K562 (cell line): Measurements from ENCODE around the gene DDX18. TPM values are rescaled to one million over a fixed set of nuclear protein-coding genes. Genes with fewer than 3 reads are reported as not detected.

Experiments used
- ATAC-seq: fragments of 200-7000 bp; cut with Tn5 transposase; 3 replicates; pipeline ENCODE4 v1.9.1; 2020; ENCODE audit warnings: moderate library complexity
- BruUV-seq: library from RNA; stranded (reverse); fragments of 400-500 nt; replicated peaks from 2 replicates; lab custom pipeline; 2021; lab: Mats Ljungman, UMichigan
- CTCF ChIA-PET: fragments of 300-600 bp; formaldehyde crosslinking; extraction: SDS; loops from one replicate; lab custom pipeline; 2021; ENCODE audit warnings: low intra/inter-chr PET ratio; lab: Yijun Ruan, JAX
- POLR2A ChIA-PET: fragments of 300-600, 350-650 bp; sonication (Branson Sonifier 250); formaldehyde crosslinking; extraction: SDS; loops from one replicate; lab custom pipeline; 2021; ENCODE audit warnings: antibody characterized with exemption, inconsistent platforms; lab: Yijun Ruan, JAX
- DNase-seq, 4 experiments: peaks; one replicate each; pipeline versions ENCODE4 v3.0.0 to v3.0.0-alpha.2; 2011 to 2018; ENCODE audit warnings: low spot score in 3 of 4, mixed read lengths in 3 of 4; ENCODE audit errors: extremely low read depth in 1 of 4
- FAIRE-seq: peaks from 2 replicates; lab custom pipeline; 2011; peaks lifted over from hg19 to GRCh38; lab: Jason Lieb, UNC
- H2AFZ ChIP-seq: 2 replicates; pipeline ENCODE4 v1.6.0; 2011; ENCODE audit warnings: low read depth, low read length, control low read depth, inconsistent platforms
- H3K27ac ChIP-seq: fragments of 200-600 bp; 3 replicates; pipeline ENCODE4 v1.8.0; 2011; ENCODE audit warnings: low read depth, mild to moderate bottlenecking, control low read depth, inconsistent platforms, low read length, moderate library complexity, mixed read lengths; ENCODE audit errors: extremely low read depth
- H3K27me3 ChIP-seq, 2 experiments: fragments of 300-600 bp in 1 of 2; 2 replicates in 1 of 2; 3 replicates in 1 of 2; pipeline versions ENCODE4 v1.6.0 to v1.8.0; 2011; ENCODE audit warnings: inconsistent platforms in 2 of 2, low read length in 2 of 2, mild to moderate bottlenecking in 1 of 2, mixed read lengths in 1 of 2, moderate library complexity in 1 of 2; ENCODE audit not compliant: control insufficient read depth in 2 of 2, insufficient read depth in 2 of 2
- H3K36me3 ChIP-seq: fragments of 300-600 bp; 3 replicates; pipeline ENCODE4 v1.8.0; 2011; ENCODE audit warnings: mild to moderate bottlenecking, low read length, inconsistent platforms; ENCODE audit not compliant: control insufficient read depth, insufficient read depth
- H3K4me1 ChIP-seq, 2 experiments: fragments of 200-600 bp in 1 of 2; replicated peaks in 1 of 2; 2 replicates in 1 of 2; 3 replicates in 1 of 2; pipeline versions ENCODE4 v1.5.1 to v1.8.0; 2011; ENCODE audit warnings: inconsistent platforms in 2 of 2, low read length in 2 of 2, mild to moderate bottlenecking in 1 of 2, mixed read lengths in 1 of 2, moderate library complexity in 1 of 2; ENCODE audit not compliant: control insufficient read depth in 2 of 2, insufficient read depth in 2 of 2
- H3K4me2 ChIP-seq: 2 replicates; pipeline ENCODE4 v1.6.1; 2011; ENCODE audit warnings: low read length, control low read depth, inconsistent platforms, mixed read lengths; ENCODE audit not compliant: insufficient read depth
- H3K4me3 ChIP-seq: fragments of 200-600 bp; sonication (generic), shearing (Covaris generic); 2 replicates; pipeline ENCODE4 v1.5.1; 2016; ENCODE audit warnings: control low read depth, inconsistent platforms
- H3K79me2 ChIP-seq: fragments of 200-600 bp; 3 replicates; pipeline ENCODE4 v1.8.0; 2011; ENCODE audit warnings: low read length, inconsistent platforms; ENCODE audit not compliant: control insufficient read depth, insufficient read depth
- H3K9ac ChIP-seq, 2 experiments: 2 replicates each; pipeline versions ENCODE4 v1.6.0 to v1.6.1; 2011; ENCODE audit warnings: low read depth in 2 of 2, low read length in 2 of 2, control low read depth in 1 of 2, inconsistent platforms in 1 of 2, mild to moderate bottlenecking in 1 of 2, mixed read lengths in 1 of 2; ENCODE audit not compliant: insufficient read depth in 1 of 2
- H3K9me1 ChIP-seq: one replicate; pipeline ENCODE4 v1.6.0; 2011; ENCODE audit warnings: inconsistent platforms, mild to moderate bottlenecking, low read length, moderate library complexity; ENCODE audit not compliant: control insufficient read depth, insufficient read depth
- H3K9me3 ChIP-seq: replicated peaks from 2 replicates; pipeline ENCODE4 v1.5.1; 2011; ENCODE audit warnings: low read depth, low read length, inconsistent platforms; ENCODE audit not compliant: control insufficient read depth, insufficient read depth
- H4K20me1 ChIP-seq: replicated peaks from 2 replicates; pipeline ENCODE4 v1.6.1; 2011; ENCODE audit warnings: low read length, inconsistent platforms, mixed read lengths; ENCODE audit not compliant: control insufficient read depth, insufficient read depth
- CHD4 ChIP-seq: fragments of 200-600 bp; sonication (generic); IDR thresholded peaks from 3 replicates; pipeline ENCODE4 v1.6.1; 2012; ENCODE audit warnings: low read depth, mild to moderate bottlenecking, mixed read lengths, low read length, inconsistent platforms; ENCODE audit not compliant: insufficient read depth, insufficient replicate concordance, poor library complexity, severe bottlenecking
- FUS ChIP-seq: fragments of 200-400 bp; formaldehyde crosslinking; optimal IDR thresholded peaks from 2 replicates; pipeline ENCODE3; 2017; ENCODE audit warnings: low read depth, low read length
- HES1 ChIP-seq: fragments of 450-650 bp; IDR thresholded peaks from 2 replicates; pipeline ENCODE4 v1.6.1; 2016; ENCODE audit warnings: low read depth, mild to moderate bottlenecking, moderate library complexity
- HNRNPUL1 ChIP-seq: fragments of 200-400 bp; formaldehyde crosslinking; IDR thresholded peaks from 2 replicates; pipeline ENCODE4 v1.6.1; 2017; ENCODE audit warnings: low read length
- MXD1 ChIP-seq: fragments of 250-450 bp; sonication (Bioruptor Pico); IDR thresholded peaks from 2 replicates; pipeline ENCODE4 v1.8.0; 2021; ENCODE audit warnings: borderline replicate concordance, mild to moderate bottlenecking, moderate library complexity; ENCODE audit not compliant: poor library complexity, severe bottlenecking
- NFYB ChIP-seq: IDR thresholded peaks from 2 replicates; pipeline ENCODE4 v1.6.1; 2011; ENCODE audit warnings: mild to moderate bottlenecking, moderate library complexity; ENCODE audit not compliant: insufficient read length; ENCODE audit errors: extremely low read depth
- PTRF ChIP-seq: fragments of 450-650 bp; IDR thresholded peaks from 2 replicates; pipeline ENCODE4 v1.6.1; 2016; ENCODE audit warnings: mild to moderate bottlenecking, missing genetic modification characterization, missing compliant biosample characterization
- ZBTB33 ChIP-seq: sonication (generic); formaldehyde crosslinking; IDR thresholded peaks from 2 replicates; pipeline ENCODE4 v1.8.1; 2023; ENCODE audit warnings: mild to moderate bottlenecking, missing genetic modification reagents
- ZNF175 ChIP-seq: fragments of 200-800 bp; sonication (Bioruptor generic); IDR thresholded peaks from 2 replicates; pipeline ENCODE4 v1.6.1; 2016; ENCODE audit warnings: low read depth, mild to moderate bottlenecking, missing genetic modification characterization, missing compliant biosample characterization
- ZNF23 ChIP-seq: fragments of 250-450 bp; sonication (Bioruptor Pico); IDR thresholded peaks from 2 replicates; pipeline ENCODE4 v1.4.0; 2020; ENCODE audit warnings: mild to moderate bottlenecking
- ZNF395 ChIP-seq: fragments of 200-800 bp; sonication (Bioruptor generic); IDR thresholded peaks from 2 replicates; pipeline ENCODE4 v1.6.1; 2017; ENCODE audit warnings: missing genetic modification characterization, missing compliant biosample characterization
- in situ Hi-C: fragments of 300-500 bp; cut with MboI; formaldehyde crosslinking; loops from 4 replicates; pipeline ENCODE4 v1.15.0; 2018; ENCODE audit warnings: inconsistent platforms, mixed read lengths
- intact Hi-C: fragments of 100-400 bp; cut with micrococcal nuclease; formaldehyde crosslinking; loops from 2 replicates; pipeline ENCODE4 v1.14.2; 2022
- polyA plus RNA-seq, 8 experiments: library from polyadenylated mRNA; depleted of rRNA in 4 of 8; stranded (reverse) in 5 of 8; unstranded in 3 of 8; fragments of >200 nt; fragmentation: Nextera tagmentation in 2 of 8; fragmentation: Illumina TruSeq in 1 of 8; extraction: Ambion mirVana in 2 of 8; extraction: Trizol in 1 of 8; gene quantifications; 2 replicates each; pipeline versions ENCODE4 v1.2.1 to v1.2.3, GENCODE V29; 2011 to 2014; ENCODE audit warnings: inconsistent platforms in 1 of 8, missing spikeins in 1 of 8
- total RNA-seq, 7 experiments: library from RNA; depleted of rRNA in 6 of 7; stranded (reverse); fragments of >200 nt in 6 of 7; fragmentation: Illumina TruSeq in 2 of 7; extraction: Trizol in 2 of 7; gene quantifications; 2 replicates each; pipeline versions ENCODE4 v1.2.1 to v1.2.3, GENCODE V29; 2011 to 2021; ENCODE audit warnings: low replicate concordance in 1 of 7
- TF ChIP-seq, protein P1 (sequence below), 3 experiments: fragments of 200-800 bp in 1 of 3; sonication (Bioruptor generic) in 1 of 3; sonication (generic) in 1 of 3; formaldehyde crosslinking in 1 of 3; IDR thresholded peaks; 2 replicates each; pipeline versions ENCODE4 v1.6.1 to v1.8.0; 2016 to 2022; ENCODE audit warnings: mild to moderate bottlenecking in 2 of 3, missing compliant biosample characterization in 2 of 3, missing genetic modification characterization in 2 of 3, missing genetic modification reagents in 1 of 3

Gene DDX18
- total and polyA plus RNA-seq, 9 of the 15 experiments (the other 6 are each of a cell fraction or from before 2014, with no cell fraction given), result 67.9 to 156 (median 116) TPM

GRCh38 chr2:117786520-117786919 is 28.0 kb upstream of the DDX18 start (continued):
- TF ChIP-seq, protein P1, sequence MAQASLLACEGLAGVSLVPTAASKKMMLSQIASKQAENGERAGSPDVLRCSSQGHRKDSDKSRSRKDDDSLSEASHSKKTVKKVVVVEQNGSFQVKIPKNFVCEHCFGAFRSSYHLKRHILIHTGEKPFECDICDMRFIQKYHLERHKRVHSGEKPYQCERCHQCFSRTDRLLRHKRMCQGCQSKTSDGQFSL (CRISPR knock-in tag; IDR thresholded peaks at IDR 0.05), result no peak
- TF ChIP-seq, protein P1 (tag; IDR thresholded peaks at IDR 0.05), result no peak

- Histone ChIP-seq H4K20me1 (no peaks in the 10 kb centered on the region), H3K9me3 (no peaks in the 10 kb centered on the region), H3K4me1 (no peaks in the 10 kb centered on the region), H3K79me2 (no peaks in the 10 kb centered on the region), H3K36me3 (no peaks in the 10 kb centered on the region), H3K4me3 (no peak overlapping the region), H3K4me2 (no peak overlapping the region), H3K27ac (no peak overlapping the region), H2AFZ (no peak overlapping the region), H3K9ac (no peak overlapping the region), H3K27me3 (no peaks in the 10 kb centered on the region), H3K9me1 (no peaks in the 10 kb centered on the region)
- intact Hi-C loops (loop anchor here (5.0 kb wide), 1 partner anchor 317 kb away; no protein-coding TSS in a partner anchor), in situ Hi-C loops (no loop called here)
- ATAC-seq (no peak), DNase-seq (no peak), FAIRE-seq (no peak)
- no TSS peak for BruUV-seq
- POLR2A ChIA-PET, result no interaction called here
- CTCF ChIA-PET, result no interaction called here
- no peak for TF ChIP-seq ZNF175 (CRISPR knock-in tag)
- TF ChIP-seq NFYB, result no peak
- TF ChIP-seq ZNF395 (CRISPR knock-in tag), result no peak
- no peak for TF ChIP-seq FUS
- no peak for TF ChIP-seq PTRF (tag)
- TF ChIP-seq CHD4, result no peak
- TF ChIP-seq ZBTB33 (CRISPR knock-in tag), result no peak
- TF ChIP-seq ZNF23 (CRISPR knock-in tag), result no peak
- TF ChIP-seq HES1, result no peak
- TF ChIP-seq HNRNPUL1, result no peak
- no peak for TF ChIP-seq MXD1 (CRISPR knock-in tag)
These were observed 25.0 kb upstream of the DDX18 start for GRCh38 chr2:117789505-117789904.
